Smooth muscle cell (in vitro differentiated cells): ENCODE measurements around the gene RNGTT. TPM values are rescaled to one million over a fixed set of nuclear protein-coding genes. Genes with fewer than 3 reads are reported as not detected.

Experiments
- DNase-seq: peaks from one replicate; lab custom pipeline; 2025; ENCODE audit not compliant: unreplicated experiment; lab: John Stamatoyannopoulos, UW
- H2AFZ ChIP-seq: fragments of 200-600 bp; sonication (generic); 2 replicates; pipeline ENCODE4 v1.6.0; 2016; ENCODE audit warnings: antibody characterized with exemption, low read depth, mild to moderate bottlenecking
- H3F3A ChIP-seq: fragments of 200-600 bp; sonication (generic); 2 replicates; pipeline ENCODE4 v1.6.0; 2017; ENCODE audit warnings: antibody characterized with exemption, low read depth
- H3K27ac ChIP-seq: fragments of 200-600 bp; sonication (generic); 2 replicates; pipeline ENCODE4 v1.5.1; 2016; ENCODE audit warnings: low read depth, mild to moderate bottlenecking
- H3K27me3 ChIP-seq: fragments of 200-600 bp; sonication (generic); 2 replicates; pipeline ENCODE4 v1.6.1; 2016; ENCODE audit warnings: low read depth, mild to moderate bottlenecking
- H3K36me3 ChIP-seq: fragments of 200-600 bp; sonication (generic); 2 replicates; pipeline ENCODE4 v1.5.1; 2016; ENCODE audit warnings: low read depth
- H3K4me1 ChIP-seq: fragments of 200-600 bp; sonication (generic); 2 replicates; pipeline ENCODE4 v1.5.1; 2016; ENCODE audit warnings: low read depth
- H3K4me2 ChIP-seq: fragments of 200-600 bp; sonication (generic); 2 replicates; pipeline ENCODE4 v1.6.0; 2016; ENCODE audit warnings: mild to moderate bottlenecking
- H3K4me3 ChIP-seq: fragments of 200-600 bp; sonication (generic); 2 replicates; pipeline ENCODE4 v1.5.1; 2016; ENCODE audit warnings: mild to moderate bottlenecking
- H3K79me2 ChIP-seq: fragments of 200-600 bp; sonication (generic); 2 replicates; pipeline ENCODE4 v1.6.0; 2016; ENCODE audit warnings: low read depth, mild to moderate bottlenecking
- H3K9ac ChIP-seq: fragments of 200-600 bp; sonication (generic); 2 replicates; pipeline ENCODE4 v1.6.0; 2016; ENCODE audit warnings: low read depth
- H3K9me3 ChIP-seq: fragments of 200-600 bp; sonication (generic); replicated peaks from 2 replicates; pipeline ENCODE4 v1.5.1; 2016; ENCODE audit warnings: low read depth
- H4K20me1 ChIP-seq: fragments of 200-600 bp; sonication (generic); 2 replicates; pipeline ENCODE4 v1.6.0; 2016; ENCODE audit warnings: low read depth
- WGBS: methylation state at CpG from one replicate; pipeline ENCODE4 v1.1.7; 2016; ENCODE audit warnings: low lambda C conversion rate; 5-methylcytosine and 5-hydroxymethylcytosine counted together
- polyA plus RNA-seq: library from polyadenylated mRNA; unstranded; fragments of >200 nt; fragmentation: Nextera tagmentation; extraction: Ambion mirVana; gene quantifications from 2 replicates; pipeline ENCODE4 v1.2.1, GENCODE V29; 2016
- total RNA-seq: library from RNA; depleted of rRNA; stranded (reverse); fragments of >200 nt; gene quantifications from 2 replicates; pipeline ENCODE4 v1.2.3, GENCODE V29; 2014
- TF ChIP-seq, protein P1 (sequence below): fragments of 200-600 bp; sonication (generic); IDR thresholded peaks from 2 replicates; pipeline ENCODE4 v1.5.1; 2017; ENCODE audit warnings: borderline replicate concordance, mild to moderate bottlenecking, antibody characterized with exemption; ENCODE audit not compliant: insufficient read depth, poor library complexity, severe bottlenecking

The RNGTT gene
- total and polyA plus RNA-seq, 2 experiments from 2014 or later = 7.5 to 22.7 TPM

DNA sequence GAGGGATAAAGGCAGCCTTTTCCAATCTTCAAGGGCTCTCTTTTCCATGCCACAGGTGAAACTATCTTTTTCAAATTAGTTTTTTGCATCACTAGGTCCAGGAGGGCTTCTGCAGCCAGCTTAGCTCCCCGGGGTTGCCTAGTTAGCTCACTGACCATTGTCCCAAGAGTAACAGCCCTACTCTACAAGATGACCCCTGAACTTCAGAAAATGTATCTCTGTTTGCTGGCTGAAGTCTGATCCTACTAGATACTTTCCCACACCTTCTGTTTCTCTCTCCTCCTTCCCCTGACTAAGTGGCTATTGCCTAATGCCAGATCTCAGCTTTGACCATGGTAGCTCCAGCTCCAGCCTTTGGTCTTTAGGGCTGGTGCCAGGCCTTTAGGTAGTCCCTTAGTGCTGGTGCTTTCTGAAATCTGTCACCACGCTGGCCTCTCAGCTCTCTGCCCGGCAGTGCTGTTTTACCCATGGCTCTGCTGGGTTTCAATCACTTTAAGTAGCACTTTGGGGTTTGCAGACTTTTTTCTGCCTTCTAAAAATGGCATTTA, 255.1 kb downstream of the RNGTT start:
- WGBS = 95% methylated on average over 3 of the region's 3 CpGs

DNA sequence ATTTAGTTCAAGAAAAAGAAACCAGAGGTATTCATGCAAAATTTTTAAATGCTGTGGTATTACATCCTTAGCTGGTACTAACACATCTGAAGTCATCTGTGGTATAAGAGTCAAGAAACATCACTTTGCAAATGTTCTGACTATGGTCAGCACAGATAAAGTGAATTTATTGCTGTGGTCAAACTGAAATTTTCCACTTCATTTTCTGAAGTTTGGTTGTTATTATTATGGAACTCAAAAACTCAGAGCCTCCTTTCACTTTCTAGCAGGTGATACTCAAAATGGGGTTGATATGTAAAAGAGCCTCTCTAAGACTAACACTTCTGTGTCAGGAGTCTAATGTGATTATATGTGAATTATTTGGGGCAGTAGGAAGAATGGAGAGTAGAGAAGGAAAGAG, 257.8 kb downstream of the RNGTT start:
- H3K27me3 ChIP-seq = no peaks in the 10 kb centered on the region
- peaks cover 14% of the 10 kb centered on the region for H4K20me1 ChIP-seq
- no peaks in the 10 kb centered on the region for H3F3A ChIP-seq
- no peak overlapping the region for H2AFZ ChIP-seq
- no peaks in the 10 kb centered on the region for H3K4me1 ChIP-seq
- TF ChIP-seq, protein P1, sequence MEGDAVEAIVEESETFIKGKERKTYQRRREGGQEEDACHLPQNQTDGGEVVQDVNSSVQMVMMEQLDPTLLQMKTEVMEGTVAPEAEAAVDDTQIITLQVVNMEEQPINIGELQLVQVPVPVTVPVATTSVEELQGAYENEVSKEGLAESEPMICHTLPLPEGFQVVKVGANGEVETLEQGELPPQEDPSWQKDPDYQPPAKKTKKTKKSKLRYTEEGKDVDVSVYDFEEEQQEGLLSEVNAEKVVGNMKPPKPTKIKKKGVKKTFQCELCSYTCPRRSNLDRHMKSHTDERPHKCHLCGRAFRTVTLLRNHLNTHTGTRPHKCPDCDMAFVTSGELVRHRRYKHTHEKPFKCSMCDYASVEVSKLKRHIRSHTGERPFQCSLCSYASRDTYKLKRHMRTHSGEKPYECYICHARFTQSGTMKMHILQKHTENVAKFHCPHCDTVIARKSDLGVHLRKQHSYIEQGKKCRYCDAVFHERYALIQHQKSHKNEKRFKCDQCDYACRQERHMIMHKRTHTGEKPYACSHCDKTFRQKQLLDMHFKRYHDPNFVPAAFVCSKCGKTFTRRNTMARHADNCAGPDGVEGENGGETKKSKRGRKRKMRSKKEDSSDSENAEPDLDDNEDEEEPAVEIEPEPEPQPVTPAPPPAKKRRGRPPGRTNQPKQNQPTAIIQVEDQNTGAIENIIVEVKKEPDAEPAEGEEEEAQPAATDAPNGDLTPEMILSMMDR = no peak
- H3K27ac ChIP-seq = no peak overlapping the region
- no peaks in the 10 kb centered on the region for H3K36me3 ChIP-seq
- H3K9ac ChIP-seq = no peak overlapping the region
- no peaks in the 10 kb centered on the region for H3K79me2 ChIP-seq
- no peak overlapping the region for H3K4me2 ChIP-seq
- H3K4me3 ChIP-seq = no peak overlapping the region
- no peaks in the 10 kb centered on the region for H3K9me3 ChIP-seq
- no peak for DNase-seq

More for the DNA sequence above, 255.1 kb downstream of the RNGTT start:
- Histone ChIP-seq H3K4me2 (no peak overlapping the region), H3K4me1 (no peaks in the 10 kb centered on the region), H3K4me3 (no peak overlapping the region), H3K36me3 (no peaks in the 10 kb centered on the region), H3K79me2 (peaks cover 7% of the 10 kb centered on the region), H3K9ac (no peak overlapping the region), H2AFZ (no peak overlapping the region), H3K27ac (no peak overlapping the region), H3F3A (no peaks in the 10 kb centered on the region), H4K20me1 (peaks cover 14% of the 10 kb centered on the region), H3K27me3 (no peaks in the 10 kb centered on the region), H3K9me3 (no peaks in the 10 kb centered on the region)
- no peak for DNase-seq
- TF ChIP-seq, protein P1 = no peak

DNA sequence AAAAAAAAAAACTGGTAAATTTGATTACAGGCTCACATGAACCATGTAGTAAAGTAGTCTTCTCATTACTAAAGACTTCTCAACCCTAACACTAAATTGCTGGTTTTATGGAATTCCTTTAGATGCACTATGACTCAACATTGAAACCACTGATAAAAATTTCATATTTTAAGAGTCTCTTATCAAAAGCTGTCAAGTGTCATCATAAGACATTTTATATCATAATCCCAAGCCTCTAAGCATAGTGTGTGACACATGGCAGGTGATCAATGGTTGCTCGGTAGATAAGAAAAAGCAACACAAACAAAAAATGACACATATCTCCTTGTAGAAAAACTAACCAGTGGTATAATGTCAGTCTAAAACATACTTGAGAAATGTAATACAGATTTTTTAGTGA, 258.4 kb downstream of the RNGTT start:
- no peak overlapping the region for H2AFZ ChIP-seq
- 70% methylated on average over 1 of the region's 1 CpG for WGBS
- H3K4me3 ChIP-seq = no peak overlapping the region
- no peaks in the 10 kb centered on the region for H3F3A ChIP-seq
- H3K27ac ChIP-seq = no peak overlapping the region
- DNase-seq = no peak
- TF ChIP-seq, protein P1 = no peak
- H3K4me2 ChIP-seq = no peak overlapping the region
- no peak overlapping the region for H3K9ac ChIP-seq
- H4K20me1 ChIP-seq = peaks cover 14% of the 10 kb centered on the region
- no peaks in the 10 kb centered on the region for H3K9me3 ChIP-seq
- no peaks in the 10 kb centered on the region for H3K4me1 ChIP-seq
- no peaks in the 10 kb centered on the region for H3K36me3 ChIP-seq
- no peaks in the 10 kb centered on the region for H3K27me3 ChIP-seq
- H3K79me2 ChIP-seq = no peaks in the 10 kb centered on the region

DNA sequence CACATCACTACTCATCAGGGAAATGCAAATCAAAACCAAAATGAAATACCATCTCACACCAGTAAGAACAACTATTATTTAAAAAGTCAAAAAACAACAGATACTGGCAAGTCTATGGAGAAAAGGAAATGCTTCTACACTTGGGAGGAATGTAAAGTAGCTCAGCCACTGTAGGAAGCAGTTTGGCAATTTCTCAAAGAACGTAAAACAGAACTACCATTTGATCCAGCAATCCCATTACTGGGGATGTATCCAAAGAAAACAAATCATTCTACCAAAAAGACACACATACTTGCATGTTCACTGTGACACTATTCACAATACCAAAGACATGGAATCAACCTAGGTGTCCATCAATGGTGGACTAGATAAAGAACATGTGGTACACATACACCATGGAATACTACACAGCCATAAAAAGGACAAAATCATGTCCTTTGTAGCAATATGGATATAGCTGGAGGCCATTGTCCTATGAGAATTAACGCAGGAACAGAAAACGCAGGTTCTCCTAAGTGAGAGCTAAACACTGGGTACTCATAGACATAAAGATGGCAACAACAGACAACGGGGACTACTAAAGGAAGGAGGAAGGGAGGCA, 260.4 kb downstream of the RNGTT start:
- TF ChIP-seq, protein P1 = no peak
- Histone ChIP-seq H3K27ac (no peak overlapping the region), H3K4me1 (no peaks in the 10 kb centered on the region), H2AFZ (no peak overlapping the region), H4K20me1 (peaks cover 10% of the 10 kb centered on the region), H3K9ac (no peak overlapping the region), H3K36me3 (no peaks in the 10 kb centered on the region), H3K4me2 (no peak overlapping the region), H3K79me2 (no peaks in the 10 kb centered on the region), H3K9me3 (no peaks in the 10 kb centered on the region), H3F3A (no peaks in the 10 kb centered on the region), H3K4me3 (no peak overlapping the region), H3K27me3 (no peaks in the 10 kb centered on the region)
- WGBS = 99% methylated on average over 4 of the region's 4 CpGs
- no peak for DNase-seq
